ENCODE data around the gene EXD3. TPM values are rescaled to one million over a fixed set of nuclear protein-coding genes. Genes with fewer than 3 reads are reported as not detected.

Gene EXD3
- total and polyA plus RNA-seq, 9 of the 15 experiments (the other 6 are each of a cell fraction or from before 2014, with no cell fraction given) = 0.29 to 12.5 (median 3.9) TPM

GRCh38 chr9:137296670-137297664, 126.0 kb downstream of the EXD3 start (continued):
- TF ChIP-seq TFAP4 (CRISPR knock-in tag; IDR thresholded peaks at IDR 0.05; ENCODE audit: borderline replicate concordance) (peak; percentile 13; the same call in 1 of the 2 replicates), MYC (IDR thresholded peaks at IDR 0.05; ENCODE audit: low read depth, low read length) (no peak), MYC (CRISPR knock-in tag; IDR thresholded peaks at IDR 0.05; ENCODE audit: borderline replicate concordance, low read depth) (no peak), REST (IDR thresholded peaks at IDR 0.05; ENCODE audit: borderline replicate concordance) (no peak), REST (CRISPR knock-in tag; IDR thresholded peaks at IDR 0.05; ENCODE audit: low read depth) (no peak), PHTF2 (CRISPR knock-in tag; IDR thresholded peaks at IDR 0.05) (no peak), ZFX (CRISPR knock-in tag; IDR thresholded peaks at IDR 0.05) (0 out of 2 replicates have a peak, but pooled peaks have one; percentile 9), CEBPB (tag; IDR thresholded peaks at IDR 0.05) (no peak), E2F5 (CRISPR knock-in tag; IDR thresholded peaks at IDR 0.05) (no peak), KAT7 (CRISPR knock-in tag; IDR thresholded peaks at IDR 0.05; ENCODE audit: borderline replicate concordance) (0 out of 2 replicates have a peak, but pooled peaks have one; percentile 19), CXXC5 (CRISPR knock-in tag; IDR thresholded peaks at IDR 0.05) (no peak), CREB3L1 (IDR thresholded peaks at IDR 0.05; ENCODE audit: borderline replicate concordance, low read depth) (no peak)
